K562 (cell line): ENCODE results near the gene RER1. TPM values are rescaled to one million over a fixed set of nuclear protein-coding genes. Genes with fewer than 3 reads are reported as not detected.

Experiments used
- ATF1 ChIP-seq, 2 experiments: fragments of 450-650 bp in 1 of 2; IDR thresholded peaks; 2 replicates each; pipeline ENCODE4 v1.6.1; 2016; ENCODE audit warnings: missing compliant biosample characterization in 1 of 2, missing genetic modification characterization in 1 of 2
- BACH1 ChIP-seq: fragments of 200-800 bp; sonication (Bioruptor generic); IDR thresholded peaks from 2 replicates; pipeline ENCODE4 v1.6.1; 2016; ENCODE audit warnings: missing genetic modification characterization, missing compliant biosample characterization
- BCOR ChIP-seq: fragments of 450-650 bp; IDR thresholded peaks from 2 replicates; pipeline ENCODE4 v1.6.1; 2016
- CBFA2T2 ChIP-seq: fragments of 450-650 bp; conservative IDR thresholded peaks from 2 replicates; pipeline ENCODE4 v1.6.1; 2017; ENCODE audit warnings: mild to moderate bottlenecking
- CBFA2T3 ChIP-seq: fragments of 450-650 bp; IDR thresholded peaks from 2 replicates; pipeline ENCODE4 v1.6.1; 2017
- CREM ChIP-seq: IDR thresholded peaks from 2 replicates; pipeline ENCODE4 v1.6.1; 2014; ENCODE audit warnings: antibody characterized with exemption, low read depth
- DACH1 ChIP-seq: fragments of 450-650 bp; IDR thresholded peaks from 2 replicates; pipeline ENCODE4 v1.6.1; 2018; ENCODE audit not compliant: partially characterized antibody
- ELF1 ChIP-seq: fragments of 200-800 bp; sonication (Bioruptor generic); IDR thresholded peaks from 2 replicates; pipeline ENCODE4 v1.6.1; 2016; ENCODE audit warnings: missing genetic modification characterization, missing compliant biosample characterization
- FOSL1 ChIP-seq: fragments of 200-800 bp; sonication (Bioruptor generic); conservative IDR thresholded peaks from 2 replicates; pipeline ENCODE4 v1.6.1; 2016; ENCODE audit warnings: missing genetic modification characterization, missing compliant biosample characterization
- PHB ChIP-seq: fragments of 250-450 bp; sonication (Bioruptor Pico); IDR thresholded peaks from 2 replicates; pipeline ENCODE4 v1.5.0; 2021
- RB1 ChIP-seq: fragments of 450-650 bp; IDR thresholded peaks from 2 replicates; pipeline ENCODE4 v1.6.1; 2017; ENCODE audit warnings: low read depth, mild to moderate bottlenecking
- RHOXF2B ChIP-seq: fragments of 250-450 bp; sonication (Bioruptor Pico); conservative IDR thresholded peaks from 2 replicates; pipeline ENCODE4 v1.5.1; 2021
- SAFB ChIP-seq: fragments of 200-400 bp; formaldehyde crosslinking; IDR thresholded peaks from 2 replicates; pipeline ENCODE4 v1.6.1; 2017; ENCODE audit warnings: low read depth, low read length, borderline replicate concordance
- SMARCB1 ChIP-seq: IDR thresholded peaks from 2 replicates; pipeline ENCODE4 v1.6.1; 2011; ENCODE audit warnings: improper control_type of control experiment, low read depth; ENCODE audit not compliant: insufficient read length
- ZBTB8A ChIP-seq: fragments of 450-650 bp; IDR thresholded peaks from 2 replicates; pipeline ENCODE4 v1.6.1; 2018; ENCODE audit warnings: mild to moderate bottlenecking, moderate library complexity; ENCODE audit not compliant: partially characterized antibody
- ZKSCAN1 ChIP-seq: fragments of 150-350 bp; IDR thresholded peaks from 2 replicates; pipeline ENCODE4 v1.6.1; 2016; ENCODE audit warnings: low read depth, low read length
- ZNF253 ChIP-seq: fragments of 250-450 bp; sonication (Bioruptor Pico); conservative IDR thresholded peaks from 2 replicates; pipeline ENCODE4 v1.6.1; 2021; ENCODE audit warnings: mild to moderate bottlenecking
- polyA plus RNA-seq, 8 experiments: library from polyadenylated mRNA; depleted of rRNA in 4 of 8; stranded (reverse) in 5 of 8; unstranded in 3 of 8; fragments of >200 nt; fragmentation: Nextera tagmentation in 2 of 8; fragmentation: Illumina TruSeq in 1 of 8; extraction: Ambion mirVana in 2 of 8; extraction: Trizol in 1 of 8; gene quantifications; 2 replicates each; pipeline versions ENCODE4 v1.2.1 to v1.2.3, GENCODE V29; 2011 to 2014; ENCODE audit warnings: inconsistent platforms in 1 of 8, missing spikeins in 1 of 8
- total RNA-seq, 7 experiments: library from RNA; depleted of rRNA in 6 of 7; stranded (reverse); fragments of >200 nt in 6 of 7; fragmentation: Illumina TruSeq in 2 of 7; extraction: Trizol in 2 of 7; gene quantifications; 2 replicates each; pipeline versions ENCODE4 v1.2.1 to v1.2.3, GENCODE V29; 2011 to 2021; ENCODE audit warnings: low replicate concordance in 1 of 7
- TF ChIP-seq, protein P1 (sequence below): sonication (generic); formaldehyde crosslinking; IDR thresholded peaks from 2 replicates; pipeline ENCODE4 v1.8.0; 2022; ENCODE audit warnings: missing genetic modification reagents, mild to moderate bottlenecking, moderate library complexity, borderline replicate concordance
- TF ChIP-seq, protein P2 (sequence below), 2 experiments: fragments of 450-650 bp in 1 of 2; IDR thresholded peaks; 2 replicates each; pipeline ENCODE4 v1.6.1; 2011 to 2017; ENCODE audit warnings: low read depth in 2 of 2, antibody characterized with exemption in 1 of 2, borderline replicate concordance in 1 of 2, low read length in 1 of 2, mild to moderate bottlenecking in 1 of 2, mixed read lengths in 1 of 2; ENCODE audit not compliant: control insufficient read depth in 1 of 2
- TF ChIP-seq, protein P3 (sequence below), 3 experiments: IDR thresholded peaks in 2 of 3; conservative IDR thresholded peaks in 1 of 3; 2 replicates each; pipeline ENCODE4 v1.5.1; 2011 to 2012; ENCODE audit warnings: low read length in 3 of 3, mild to moderate bottlenecking in 3 of 3, control low read depth in 2 of 3, improper control_type of control experiment in 1 of 3, inconsistent platforms in 1 of 3, low read depth in 1 of 3, mixed read lengths in 1 of 3, moderate library complexity in 1 of 3; ENCODE audit not compliant: insufficient read depth in 2 of 3
- TF ChIP-seq, protein P4 (sequence below): sonication (generic); formaldehyde crosslinking; IDR thresholded peaks from 2 replicates; pipeline ENCODE4 v1.8.0; 2022; ENCODE audit warnings: missing genetic modification reagents, mild to moderate bottlenecking, borderline replicate concordance

RER1 gene
- total and polyA plus RNA-seq, 9 of the 15 experiments (the other 6 are each of a cell fraction or from before 2014, with no cell fraction given), result 19.6 to 354 (median 183) TPM

DNA sequence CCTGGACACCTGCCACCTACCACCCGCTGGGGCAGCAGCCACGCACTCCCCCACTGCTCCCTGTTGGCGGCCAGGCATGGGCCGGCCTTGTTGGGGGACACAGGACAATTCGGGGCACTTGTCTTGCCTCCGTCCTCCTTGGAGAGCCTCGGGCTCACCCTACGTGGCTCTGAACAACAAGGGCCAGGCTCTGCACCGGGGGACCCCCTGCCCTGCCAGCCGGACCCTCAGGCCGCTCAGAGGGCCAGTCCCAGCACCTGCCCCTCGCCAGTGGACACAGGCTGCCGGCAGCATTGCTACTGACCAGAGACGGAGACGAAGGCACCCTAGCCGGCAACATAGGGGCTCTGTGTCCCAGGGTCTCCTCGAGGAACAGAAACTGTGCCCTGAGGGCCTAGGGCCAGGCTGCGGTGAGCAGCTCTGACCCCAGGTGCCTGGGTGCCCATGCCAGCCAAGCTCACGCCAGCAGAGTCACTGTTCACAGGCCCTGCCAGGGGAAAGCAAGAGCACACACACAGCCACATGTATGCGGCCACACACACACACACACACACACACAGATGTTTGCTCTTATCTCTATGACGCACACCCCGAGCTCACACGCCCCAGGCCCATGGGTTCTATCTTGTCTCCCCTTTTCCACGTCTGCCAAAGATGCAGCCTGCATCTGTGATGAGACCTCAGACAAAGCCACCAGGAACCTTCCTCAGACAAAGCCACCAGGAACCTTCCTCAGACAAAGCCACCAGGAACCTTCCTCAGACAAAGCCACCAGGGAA is 46.2 kb upstream of the RER1 start (continued):
- TF ChIP-seq, protein P1, sequence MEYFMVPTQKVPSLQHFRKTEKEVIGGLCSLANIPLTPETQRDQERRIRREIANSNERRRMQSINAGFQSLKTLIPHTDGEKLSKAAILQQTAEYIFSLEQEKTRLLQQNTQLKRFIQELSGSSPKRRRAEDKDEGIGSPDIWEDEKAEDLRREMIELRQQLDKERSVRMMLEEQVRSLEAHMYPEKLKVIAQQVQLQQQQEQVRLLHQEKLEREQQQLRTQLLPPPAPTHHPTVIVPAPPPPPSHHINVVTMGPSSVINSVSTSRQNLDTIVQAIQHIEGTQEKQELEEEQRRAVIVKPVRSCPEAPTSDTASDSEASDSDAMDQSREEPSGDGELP (CRISPR knock-in tag), result peak; percentile 46; the same call in 1 of the 2 replicates
- TF ChIP-seq RB1 (no peak), RHOXF2B (no peak), CREM (peak; percentile 65), CBFA2T2 (peak; percentile 68), ZBTB8A (no peak), ATF1 (CRISPR knock-in tag; IDR thresholded peaks at IDR 0.05) (no peak), ATF1 (tag; IDR thresholded peaks at IDR 0.05) (no peak), DACH1 (no peak), CBFA2T3 (peak; percentile 82), ZKSCAN1 (no peak), FOSL1 (tag) (peak; percentile 31; the same call in 1 of the 2 replicates), ELF1 (no peak), SMARCB1 (no peak), SAFB (no peak), BACH1 (tag) (no peak), BCOR (no peak), PHB (CRISPR knock-in tag) (no peak), ZNF253 (CRISPR knock-in tag) (no peak)
- TF ChIP-seq, protein P2, sequence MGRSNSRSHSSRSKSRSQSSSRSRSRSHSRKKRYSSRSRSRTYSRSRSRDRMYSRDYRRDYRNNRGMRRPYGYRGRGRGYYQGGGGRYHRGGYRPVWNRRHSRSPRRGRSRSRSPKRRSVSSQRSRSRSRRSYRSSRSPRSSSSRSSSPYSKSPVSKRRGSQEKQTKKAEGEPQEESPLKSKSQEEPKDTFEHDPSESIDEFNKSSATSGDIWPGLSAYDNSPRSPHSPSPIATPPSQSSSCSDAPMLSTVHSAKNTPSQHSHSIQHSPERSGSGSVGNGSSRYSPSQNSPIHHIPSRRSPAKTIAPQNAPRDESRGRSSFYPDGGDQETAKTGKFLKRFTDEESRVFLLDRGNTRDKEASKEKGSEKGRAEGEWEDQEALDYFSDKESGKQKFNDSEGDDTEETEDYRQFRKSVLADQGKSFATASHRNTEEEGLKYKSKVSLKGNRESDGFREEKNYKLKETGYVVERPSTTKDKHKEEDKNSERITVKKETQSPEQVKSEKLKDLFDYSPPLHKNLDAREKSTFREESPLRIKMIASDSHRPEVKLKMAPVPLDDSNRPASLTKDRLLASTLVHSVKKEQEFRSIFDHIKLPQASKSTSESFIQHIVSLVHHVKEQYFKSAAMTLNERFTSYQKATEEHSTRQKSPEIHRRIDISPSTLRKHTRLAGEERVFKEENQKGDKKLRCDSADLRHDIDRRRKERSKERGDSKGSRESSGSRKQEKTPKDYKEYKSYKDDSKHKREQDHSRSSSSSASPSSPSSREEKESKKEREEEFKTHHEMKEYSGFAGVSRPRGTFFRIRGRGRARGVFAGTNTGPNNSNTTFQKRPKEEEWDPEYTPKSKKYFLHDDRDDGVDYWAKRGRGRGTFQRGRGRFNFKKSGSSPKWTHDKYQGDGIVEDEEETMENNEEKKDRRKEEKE (IDR thresholded peaks at IDR 0.05; ENCODE audit: borderline replicate concordance in 1 of 2, control insufficient read depth in 1 of 2, low read depth in 2 of 2, low read length in 1 of 2), result no peak
- TF ChIP-seq, protein P3, sequence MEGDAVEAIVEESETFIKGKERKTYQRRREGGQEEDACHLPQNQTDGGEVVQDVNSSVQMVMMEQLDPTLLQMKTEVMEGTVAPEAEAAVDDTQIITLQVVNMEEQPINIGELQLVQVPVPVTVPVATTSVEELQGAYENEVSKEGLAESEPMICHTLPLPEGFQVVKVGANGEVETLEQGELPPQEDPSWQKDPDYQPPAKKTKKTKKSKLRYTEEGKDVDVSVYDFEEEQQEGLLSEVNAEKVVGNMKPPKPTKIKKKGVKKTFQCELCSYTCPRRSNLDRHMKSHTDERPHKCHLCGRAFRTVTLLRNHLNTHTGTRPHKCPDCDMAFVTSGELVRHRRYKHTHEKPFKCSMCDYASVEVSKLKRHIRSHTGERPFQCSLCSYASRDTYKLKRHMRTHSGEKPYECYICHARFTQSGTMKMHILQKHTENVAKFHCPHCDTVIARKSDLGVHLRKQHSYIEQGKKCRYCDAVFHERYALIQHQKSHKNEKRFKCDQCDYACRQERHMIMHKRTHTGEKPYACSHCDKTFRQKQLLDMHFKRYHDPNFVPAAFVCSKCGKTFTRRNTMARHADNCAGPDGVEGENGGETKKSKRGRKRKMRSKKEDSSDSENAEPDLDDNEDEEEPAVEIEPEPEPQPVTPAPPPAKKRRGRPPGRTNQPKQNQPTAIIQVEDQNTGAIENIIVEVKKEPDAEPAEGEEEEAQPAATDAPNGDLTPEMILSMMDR (IDR thresholded peaks at IDR 0.05 in 2 of 3, conservative IDR thresholded peaks at IDR 0.05 in 1 of 3; ENCODE audit: insufficient read depth in 2 of 3, low read depth in 1 of 3, low read length in 3 of 3), result no peak
- TF ChIP-seq, protein P4, sequence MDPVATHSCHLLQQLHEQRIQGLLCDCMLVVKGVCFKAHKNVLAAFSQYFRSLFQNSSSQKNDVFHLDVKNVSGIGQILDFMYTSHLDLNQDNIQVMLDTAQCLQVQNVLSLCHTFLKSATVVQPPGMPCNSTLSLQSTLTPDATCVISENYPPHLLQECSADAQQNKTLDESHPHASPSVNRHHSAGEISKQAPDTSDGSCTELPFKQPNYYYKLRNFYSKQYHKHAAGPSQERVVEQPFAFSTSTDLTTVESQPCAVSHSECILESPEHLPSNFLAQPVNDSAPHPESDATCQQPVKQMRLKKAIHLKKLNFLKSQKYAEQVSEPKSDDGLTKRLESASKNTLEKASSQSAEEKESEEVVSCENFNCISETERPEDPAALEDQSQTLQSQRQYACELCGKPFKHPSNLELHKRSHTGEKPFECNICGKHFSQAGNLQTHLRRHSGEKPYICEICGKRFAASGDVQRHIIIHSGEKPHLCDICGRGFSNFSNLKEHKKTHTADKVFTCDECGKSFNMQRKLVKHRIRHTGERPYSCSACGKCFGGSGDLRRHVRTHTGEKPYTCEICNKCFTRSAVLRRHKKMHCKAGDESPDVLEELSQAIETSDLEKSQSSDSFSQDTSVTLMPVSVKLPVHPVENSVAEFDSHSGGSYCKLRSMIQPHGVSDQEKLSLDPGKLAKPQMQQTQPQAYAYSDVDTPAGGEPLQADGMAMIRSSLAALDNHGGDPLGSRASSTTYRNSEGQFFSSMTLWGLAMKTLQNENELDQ, result no peak
